BJ (cell line): ENCODE measurements around the gene CIDEA. TPM values are rescaled to one million over a fixed set of nuclear protein-coding genes. Genes with fewer than 3 reads are reported as not detected.

ENCODE experiments used
- CTCF ChIA-PET: fragments of 350-600 bp; formaldehyde crosslinking; extraction: SDS; loops from one replicate; lab custom pipeline; 2021; ENCODE audit warnings: antibody characterized with exemption, inconsistent platforms; lab: Yijun Ruan, JAX
- POLR2A ChIA-PET: fragments of 300-600 bp; sonication (Branson Sonifier 250); formaldehyde crosslinking; extraction: SDS; loops from one replicate; lab custom pipeline; 2021; ENCODE audit warnings: antibody characterized with exemption; lab: Charles Lee
- DNase-seq: peaks from one replicate; pipeline ENCODE4 v3.0.0-alpha.2; 2011; ENCODE audit warnings: low read depth
- H3K27me3 ChIP-seq: 2 replicates; pipeline ENCODE4 v1.6.0; 2011; ENCODE audit warnings: low read length; ENCODE audit not compliant: control insufficient read depth, insufficient read depth
- H3K36me3 ChIP-seq: 2 replicates; pipeline ENCODE4 v1.5.1; 2011; ENCODE audit warnings: low read length; ENCODE audit not compliant: control insufficient read depth, insufficient read depth
- H3K4me3 ChIP-seq: 2 replicates; pipeline ENCODE4 v1.5.1; 2011; ENCODE audit warnings: low read depth, mild to moderate bottlenecking, control low read depth, low read length
- CTCF ChIP-seq: IDR thresholded peaks from 2 replicates; pipeline ENCODE4 v1.5.1; 2011; ENCODE audit warnings: low read depth, mild to moderate bottlenecking, control low read depth, inconsistent platforms, low read length, moderate library complexity; ENCODE audit not compliant: insufficient read depth
- polyA plus RNA-seq: library from polyadenylated mRNA; depleted of rRNA; stranded (reverse); fragments of >200 nt; gene quantifications from 2 replicates; pipeline ENCODE4 v1.2.3, GENCODE V29; 2011

Gene CIDEA
- polyA plus RNA-seq, 1 experiment: not detected

- CTCF ChIA-PET: interaction anchor here (0.8 to 2.2 kb wide), 5 partner anchors 9 to 20 kb away, joined by 3 to 9 read pairs (median 3); no protein-coding TSS in a partner anchor
- DNase-seq: peak; percentile 92
- H3K4me3 ChIP-seq: peak overlapping the region; percentile 39
- peak; percentile 26; the same call in 1 of the 2 replicates for TF ChIP-seq CTCF
- H3K27me3 ChIP-seq: no peaks in the 10 kb centered on the region
- H3K36me3 ChIP-seq: no peaks in the 10 kb centered on the region
- POLR2A ChIA-PET: interaction anchor here (0.5 to 2.5 kb wide), 4 partner anchors 9 to 596 kb away, joined by 4 to 13 read pairs (median 4); no protein-coding TSS in a partner anchor
Measured at GRCh38 chr18:12287684-12288402, 33.7 kb downstream of the CIDEA start.

- ChIA-PET POLR2A (interaction anchor here (0.5 to 2.5 kb wide), 5 partner anchors 10 to 595 kb away, joined by 4 to 13 read pairs (median 5); no protein-coding TSS in a partner anchor), CTCF (interaction anchor here (0.8 to 2.2 kb wide), 6 partner anchors 10 to 21 kb away, joined by 3 to 9 read pairs (median 6); no protein-coding TSS in a partner anchor)
- Histone ChIP-seq H3K4me3 (peak overlapping the region; percentile 27), H3K36me3 (no peaks in the 10 kb centered on the region), H3K27me3 (no peaks in the 10 kb centered on the region)
- TF ChIP-seq CTCF: no peak
- DNase-seq: no peak
Measured at GRCh38 chr18:12288403-12288755, 34.2 kb downstream of the CIDEA start.

DNA sequence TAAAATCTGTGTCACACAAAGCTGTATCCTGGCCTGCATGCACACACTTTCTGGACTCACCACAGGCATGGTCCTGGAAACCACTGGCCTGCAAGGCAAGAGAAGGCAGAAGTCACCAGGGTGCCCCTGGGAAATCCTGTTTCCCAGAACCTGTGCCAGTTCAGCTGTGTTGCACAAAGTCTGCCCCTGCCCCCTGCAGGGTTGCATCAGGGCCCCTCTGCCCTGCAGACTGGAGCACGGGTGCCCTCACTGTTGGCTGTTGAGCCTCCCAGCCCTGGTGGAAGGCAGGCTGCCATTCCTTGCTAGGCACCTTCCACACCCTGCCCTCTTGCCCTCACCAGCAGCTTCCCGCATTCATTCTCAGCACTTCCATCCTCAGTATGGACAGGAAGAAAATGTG lies 35.9 kb downstream of the CIDEA start:
- H3K27me3 ChIP-seq: no peaks in the 10 kb centered on the region
- POLR2A ChIA-PET: no interaction called here
- H3K36me3 ChIP-seq: no peaks in the 10 kb centered on the region
- no peak for TF ChIP-seq CTCF
- CTCF ChIA-PET: interaction anchor here (0.8 to 2.0 kb wide), 3 partner anchors 9 to 45 kb away, joined by 3 to 9 read pairs (median 3); no protein-coding TSS in a partner anchor
- no peak overlapping the region for H3K4me3 ChIP-seq
- DNase-seq: no peak

DNA sequence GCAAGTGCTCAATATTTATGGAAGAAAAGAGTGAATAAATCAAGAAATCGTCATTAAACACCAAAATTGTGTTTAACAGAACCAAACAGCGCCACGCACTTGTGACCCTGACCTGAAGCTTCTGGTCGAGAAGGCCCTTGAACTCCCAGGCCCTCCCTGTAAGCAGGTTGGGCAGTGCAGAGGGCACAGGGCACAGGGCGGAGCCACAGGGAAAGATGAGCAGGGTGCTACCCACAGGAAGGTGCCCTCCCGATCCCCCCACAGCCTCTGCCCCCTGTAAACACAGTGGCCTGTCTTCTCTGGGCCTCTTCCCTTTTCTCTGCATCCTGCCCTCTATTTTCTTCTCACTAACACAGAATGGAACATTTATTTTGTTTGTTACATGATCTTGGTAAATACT lies 37.0 kb downstream of the CIDEA start:
- H3K27me3 ChIP-seq: no peaks in the 10 kb centered on the region
- H3K4me3 ChIP-seq: no peak overlapping the region
- no peaks in the 10 kb centered on the region for H3K36me3 ChIP-seq
- no peak for DNase-seq
- POLR2A ChIA-PET: no interaction called here
- no peak for TF ChIP-seq CTCF
- CTCF ChIA-PET: interaction anchor here (0.6 to 2.2 kb wide), 2 partner anchors 20 to 23 kb away, joined by 3 to 5 read pairs; no protein-coding TSS in a partner anchor

GRCh38 chr18:12291690-12292089 lies 37.5 kb downstream of the CIDEA start:
- H3K36me3 ChIP-seq: no peaks in the 10 kb centered on the region
- no peaks in the 10 kb centered on the region for H3K27me3 ChIP-seq
- no peak overlapping the region for H3K4me3 ChIP-seq
- TF ChIP-seq CTCF: no peak
- no peak for DNase-seq
- ChIA-PET CTCF (interaction anchor here (0.7 to 2.2 kb wide), 2 partner anchors 14 to 20 kb away, joined by 3 to 5 read pairs; no protein-coding TSS in a partner anchor), POLR2A (no interaction called here)
